GM11168 (cell line): Measurements from ENCODE around the gene NDST3.
"Not testable (repeated sequence)": the region's sequence is repeated elsewhere in the genome, so short reads cannot be mapped to it uniquely, and the experiment has no call there.

Source experiments
- in situ Hi-C: fragments of 300-500 bp; cut with MboI; formaldehyde crosslinking; loops from one replicate; pipeline ENCODE4 v1.12.0; 2022; ENCODE audit warnings: low sequenced_read_pairs; ENCODE audit not compliant: unreplicated experiment

NDST3 gene

GRCh38 chr4:118287711-118288451, 253.6 kb downstream of the NDST3 start:
- in situ Hi-C loops, result no loop called here

DNA sequence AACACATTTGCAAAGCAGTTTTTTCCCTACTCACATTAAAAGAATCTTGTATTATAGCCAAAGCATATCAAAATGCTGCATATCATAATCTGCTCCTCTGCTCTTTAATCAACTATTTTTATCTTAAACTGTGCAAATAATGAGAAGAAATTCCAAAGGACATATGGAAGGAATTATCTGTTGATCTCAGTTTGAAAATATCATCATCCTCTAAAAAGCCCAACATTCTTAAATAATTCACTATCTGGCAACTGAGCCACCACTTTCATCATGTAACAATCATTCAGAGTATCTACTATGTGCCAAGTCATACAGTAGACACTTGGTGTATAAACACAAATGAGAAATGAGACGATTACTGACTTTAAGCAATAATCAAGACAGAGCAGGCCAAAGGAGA, 255.5 kb downstream of the NDST3 start:
- in situ Hi-C loops, result no loop called here

DNA sequence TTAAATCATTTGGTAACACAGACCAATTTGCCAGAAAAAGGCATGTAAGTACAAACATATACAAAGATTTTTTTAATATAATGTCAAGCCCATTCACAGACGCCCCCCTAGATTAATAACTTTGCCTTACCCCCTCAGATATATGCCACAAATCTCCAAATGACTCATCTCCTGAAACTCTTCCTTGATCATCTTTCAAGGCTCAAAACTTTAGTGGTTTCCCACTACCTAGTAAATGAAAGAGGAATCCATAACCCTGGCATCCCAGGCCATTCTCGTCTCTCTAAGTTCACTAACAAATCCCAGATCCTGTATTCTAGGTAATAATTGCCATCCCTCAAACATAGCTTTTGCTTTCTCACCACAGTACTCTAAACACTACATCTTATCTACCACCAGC, 256.7 kb downstream of the NDST3 start:
- in situ Hi-C loops, result no loop called here

GRCh38 chr4:118296729-118297128, 262.4 kb downstream of the NDST3 start:
- in situ Hi-C loops, result no loop called here

DNA sequence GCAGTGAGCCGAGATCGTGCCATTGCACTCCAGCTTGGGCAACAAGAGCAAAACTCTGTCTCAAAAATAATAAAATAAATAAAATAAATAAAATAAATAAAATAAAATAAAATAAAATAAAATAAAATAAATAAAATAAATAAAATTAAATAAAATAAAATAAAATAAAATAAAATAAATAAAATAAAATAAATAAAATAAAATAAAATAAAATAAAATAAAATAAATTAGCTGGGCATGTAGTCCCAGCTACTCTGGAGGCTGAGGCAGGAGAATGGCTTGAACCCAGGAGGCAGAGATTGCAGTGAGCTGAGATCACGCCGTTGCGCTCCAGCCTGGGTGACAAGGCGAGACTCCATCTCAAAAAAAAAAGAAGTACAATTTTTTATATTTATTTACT, 265.3 kb downstream of the NDST3 start:
- in situ Hi-C loops, result not testable (repeated sequence)

GRCh38 chr4:118307643-118308042, 273.4 kb downstream of the NDST3 start:
- in situ Hi-C loops, result no loop called here
